GM23338 (cell line): Measurements from ENCODE around the gene AJM1.

Experiments
- CREB1 ChIP-seq: fragments of 250-450 bp; sonication (Bioruptor Pico); IDR thresholded peaks from 2 replicates; pipeline ENCODE4 v1.5.0; 2020; ENCODE audit warnings: low read depth, mild to moderate bottlenecking, moderate library complexity
- EZH2 ChIP-seq: fragments of 200-600 bp; sonication (generic); IDR thresholded peaks from one replicate; pipeline ENCODE4 v1.8.0; 2017; ENCODE audit warnings: antibody characterized with exemption, mild to moderate bottlenecking, low read depth; ENCODE audit not compliant: unreplicated experiment
- EZH2phosphoT487 ChIP-seq: fragments of 200-600 bp; sonication (generic); IDR thresholded peaks from one replicate; pipeline ENCODE4 v1.8.1; 2018; ENCODE audit warnings: antibody characterized with exemption; ENCODE audit not compliant: unreplicated experiment
- JUNB ChIP-seq: IDR thresholded peaks from one replicate; pipeline ENCODE4 v1.6.1; 2016; ENCODE audit warnings: antibody characterized with exemption; ENCODE audit not compliant: unreplicated experiment
- NANOG ChIP-seq: IDR thresholded peaks from 2 replicates; pipeline ENCODE4 v1.6.1; 2016; ENCODE audit warnings: antibody characterized with exemption, borderline replicate concordance
- POLR2AphosphoS5 ChIP-seq: IDR thresholded peaks from 2 replicates; pipeline ENCODE4 v1.6.1; 2016; ENCODE audit warnings: antibody characterized with exemption, low read depth
- REST ChIP-seq: IDR thresholded peaks from one replicate; pipeline ENCODE4 v1.6.1; 2018; ENCODE audit warnings: antibody characterized with exemption; ENCODE audit not compliant: unreplicated experiment
- STAT1 ChIP-seq: IDR thresholded peaks from one replicate; pipeline ENCODE4 v1.6.1; 2016; ENCODE audit warnings: antibody characterized with exemption; ENCODE audit not compliant: unreplicated experiment
- ZNF114 ChIP-seq: fragments of 250-450 bp; sonication (Bioruptor Pico); IDR thresholded peaks from 2 replicates; pipeline ENCODE4 v1.5.0; 2020; ENCODE audit warnings: mild to moderate bottlenecking, moderate library complexity
- ZNF331 ChIP-seq: fragments of 250-450 bp; sonication (Bioruptor Pico); IDR thresholded peaks from 2 replicates; pipeline ENCODE4 v1.5.0; 2020; ENCODE audit warnings: low read depth, mild to moderate bottlenecking, moderate library complexity
- TF ChIP-seq, protein P1 (sequence below), 2 experiments: fragments of 200-600 bp in 1 of 2; sonication (generic) in 1 of 2; conservative IDR thresholded peaks; 2 replicates each; pipeline versions ENCODE4 v1.5.1 to v1.6.1; 2016 to 2017; ENCODE audit warnings: antibody characterized with exemption in 2 of 2, low read depth in 2 of 2, mild to moderate bottlenecking in 2 of 2, moderate library complexity in 1 of 2

- TF ChIP-seq POLR2AphosphoS5 (no peak), EZH2 (no peak), REST (no peak), CREB1 (CRISPR knock-in tag) (no peak), JUNB (no peak), EZH2phosphoT487 (no peak), NANOG (no peak), ZNF331 (CRISPR knock-in tag) (no peak), ZNF114 (CRISPR knock-in tag) (no peak), STAT1 (no peak)
- TF ChIP-seq, protein P1, sequence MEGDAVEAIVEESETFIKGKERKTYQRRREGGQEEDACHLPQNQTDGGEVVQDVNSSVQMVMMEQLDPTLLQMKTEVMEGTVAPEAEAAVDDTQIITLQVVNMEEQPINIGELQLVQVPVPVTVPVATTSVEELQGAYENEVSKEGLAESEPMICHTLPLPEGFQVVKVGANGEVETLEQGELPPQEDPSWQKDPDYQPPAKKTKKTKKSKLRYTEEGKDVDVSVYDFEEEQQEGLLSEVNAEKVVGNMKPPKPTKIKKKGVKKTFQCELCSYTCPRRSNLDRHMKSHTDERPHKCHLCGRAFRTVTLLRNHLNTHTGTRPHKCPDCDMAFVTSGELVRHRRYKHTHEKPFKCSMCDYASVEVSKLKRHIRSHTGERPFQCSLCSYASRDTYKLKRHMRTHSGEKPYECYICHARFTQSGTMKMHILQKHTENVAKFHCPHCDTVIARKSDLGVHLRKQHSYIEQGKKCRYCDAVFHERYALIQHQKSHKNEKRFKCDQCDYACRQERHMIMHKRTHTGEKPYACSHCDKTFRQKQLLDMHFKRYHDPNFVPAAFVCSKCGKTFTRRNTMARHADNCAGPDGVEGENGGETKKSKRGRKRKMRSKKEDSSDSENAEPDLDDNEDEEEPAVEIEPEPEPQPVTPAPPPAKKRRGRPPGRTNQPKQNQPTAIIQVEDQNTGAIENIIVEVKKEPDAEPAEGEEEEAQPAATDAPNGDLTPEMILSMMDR (conservative IDR thresholded peaks at IDR 0.05; ENCODE audit: low read depth in 2 of 2): no peak
Measured at GRCh38 chr9:136829412-136829811, 12.9 kb upstream of the AJM1 start.
